Measurements from ENCODE around the gene GFAP.

GFAP gene

DNA sequence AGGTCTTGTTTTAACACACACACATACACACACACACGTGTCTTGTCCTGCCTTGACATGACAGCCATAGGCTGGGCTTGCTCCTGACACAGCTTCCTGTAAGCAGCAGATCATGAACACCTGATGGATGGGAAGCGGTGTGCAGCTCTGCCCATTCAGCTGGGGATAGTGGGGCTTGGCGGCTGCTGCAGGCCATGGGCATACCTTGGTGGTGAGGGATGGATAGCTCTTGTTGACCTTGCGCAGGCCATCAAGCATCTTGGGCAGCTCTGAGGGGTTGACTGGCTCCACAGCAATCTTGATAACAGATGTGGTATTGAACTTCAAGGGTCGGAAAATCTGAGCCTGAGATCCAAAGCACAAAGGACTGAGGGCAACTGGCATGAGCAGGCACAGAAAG, 55.6 kb downstream of the GFAP start:
- no peak for DNase-seq

DNA sequence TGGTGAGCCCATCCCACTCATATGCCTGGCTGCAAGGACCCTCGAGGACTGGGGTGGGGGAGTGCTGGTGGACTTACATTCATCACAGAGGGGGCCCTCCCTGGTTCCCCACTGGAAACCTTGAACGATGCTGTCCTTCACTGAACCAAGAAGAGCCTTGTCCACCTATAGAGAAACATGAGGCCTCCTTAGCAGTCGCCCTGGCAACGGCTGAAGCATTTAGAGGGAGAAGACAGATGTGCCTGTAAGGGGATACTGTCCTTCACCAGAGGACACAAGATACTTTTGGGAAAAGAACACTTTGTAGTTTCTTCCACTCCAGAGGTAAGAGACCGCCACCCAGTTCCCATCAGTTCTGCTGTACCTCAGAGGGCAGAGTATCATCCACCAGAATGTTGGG, 61.1 kb downstream of the GFAP start:
- DNase-seq = no peak

Measured in cerebellar nuclear complex (tissue), 1 donor.